Upper lobe of left lung (tissue), 4 donors: ENCODE measurements around the gene TMEM207.

Experiments
- CTCF ChIP-seq, 6 experiments: fragments of 450-650 bp in 4 of 6; fragments of 200-600 bp in 2 of 6; sonication (generic) in 2 of 6; IDR thresholded peaks; one replicate each; pipeline ENCODE4 v1.5.1; 2016 to 2019; ENCODE audit warnings: antibody characterized with exemption in 6 of 6
- EP300 ChIP-seq, 4 donors: sonication (generic); formaldehyde crosslinking; IDR thresholded peaks; one replicate each; pipeline ENCODE4 v1.5.1; 2017; ENCODE audit warnings: antibody characterized with exemption in 4 of 4, control low read depth in 2 of 4
- POLR2A ChIP-seq, 4 donors: fragments of 450-650 bp; IDR thresholded peaks; one replicate each; pipeline ENCODE4 v1.5.1; 2016 to 2017; ENCODE audit warnings: antibody characterized with exemption in 4 of 4, mild to moderate bottlenecking in 2 of 4
- POLR2AphosphoS5 ChIP-seq, 2 donors: sonication (generic); formaldehyde crosslinking; IDR thresholded peaks; one replicate each; pipeline ENCODE4 v1.5.1; 2017; ENCODE audit warnings: antibody characterized with exemption in 2 of 2

DNA sequence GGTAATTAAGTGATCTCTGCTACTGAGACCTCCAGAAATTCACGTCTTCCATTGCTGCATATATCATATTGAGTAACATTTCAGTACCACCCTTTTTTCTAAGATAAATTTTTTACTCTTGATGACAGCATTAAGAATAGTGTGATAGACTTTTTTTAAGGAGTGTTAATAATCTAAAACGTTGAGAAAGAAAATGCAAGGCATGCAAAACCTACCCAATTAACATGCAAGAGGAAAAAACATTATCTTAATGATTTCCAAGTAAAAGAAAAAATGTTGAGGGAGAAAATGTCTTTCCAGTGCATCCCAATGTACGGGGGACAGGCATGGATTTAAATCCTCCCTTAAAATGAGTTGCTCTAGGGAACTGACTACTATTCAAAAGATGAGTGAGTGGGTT lies 61.0 kb downstream of the TMEM207 start:
- TF ChIP-seq CTCF (IDR thresholded peaks at IDR 0.05) (no peak), EP300 (IDR thresholded peaks at IDR 0.05) (no peak), POLR2AphosphoS5 (IDR thresholded peaks at IDR 0.05) (no peak), POLR2A (IDR thresholded peaks at IDR 0.05) (no peak)
